Measurements from ENCODE around the gene CLIC1. TPM values are rescaled to one million over a fixed set of nuclear protein-coding genes. Genes with fewer than 3 reads are reported as not detected.

The CLIC1 gene
- total and polyA plus RNA-seq, 10 donors: 296 to 447 (median 347) TPM

GRCh38 chr6:31775184-31775583, 38.9 kb upstream of the CLIC1 start:
- H3K36me3 ChIP-seq: peaks cover 0 to 27% (median 21%) of the 10 kb centered on the region in 6 donors
- H3K4me3 ChIP-seq: no peak overlapping the region
- no peak overlapping the region for H3K27ac ChIP-seq
- no peaks in the 10 kb centered on the region for H3K27me3 ChIP-seq (replicated peaks in 1 of 7)
- 79 to 91% (median 87%) methylated on average over 3 to 4 of the region's 4 CpGs for WGBS, 5 donors
- no peak for TF ChIP-seq CTCF (IDR thresholded peaks at IDR 0.05 in 8 of 11, conservative IDR thresholded peaks at IDR 0.05 in 3 of 11)
- TF ChIP-seq POLR2A (IDR thresholded peaks at IDR 0.05): no peak
- no peak for TF ChIP-seq POLR2AphosphoS5 (IDR thresholded peaks at IDR 0.05)
- peaks cover 9 to 58% (median 30%) of the 10 kb centered on the region in 6 donors for H3K4me1 ChIP-seq
- H3K9me3 ChIP-seq: no peaks in the 10 kb centered on the region
- intact Hi-C loops (cut with DNase I; ENCODE audit: low total_unique reads): no loop called here
- DNase-seq: no peak

GRCh38 chr6:31771992-31772358, 35.6 kb upstream of the CLIC1 start:
- Histone ChIP-seq H3K4me1 (peaks cover 6 to 75% (median 37%) of the 10 kb centered on the region in 6 donors), H3K27me3 (replicated peaks in 1 of 7) (no peaks in the 10 kb centered on the region), H3K36me3 (no peaks in the 10 kb centered on the region), H3K4me3 (no peak overlapping the region), H3K9me3 (no peaks in the 10 kb centered on the region), H3K27ac (peak overlapping the region in 1 of 8 donors; percentile 8)
- no peak for TF ChIP-seq POLR2AphosphoS5 (IDR thresholded peaks at IDR 0.05)
- no peak for TF ChIP-seq POLR2A (IDR thresholded peaks at IDR 0.05)
- TF ChIP-seq CTCF (IDR thresholded peaks at IDR 0.05 in 8 of 11, conservative IDR thresholded peaks at IDR 0.05 in 3 of 11): no peak
- 70 to 81% (median 79%) methylated on average over 4 of the region's 4 CpGs for WGBS, 5 donors
- peak; percentile 46 for DNase-seq
- intact Hi-C loops (cut with DNase I; ENCODE audit: low total_unique reads): no loop called here

GRCh38 chr6:31770860-31771259, 34.5 kb upstream of the CLIC1 start:
- DNase-seq: no peak
- no peak overlapping the region for H3K4me3 ChIP-seq
- intact Hi-C loops (cut with DNase I; ENCODE audit: low total_unique reads): no loop called here
- no peaks in the 10 kb centered on the region for H3K27me3 ChIP-seq (replicated peaks in 1 of 7)
- no peaks in the 10 kb centered on the region for H3K9me3 ChIP-seq
- peaks cover 0 to 64% (median 33%) of the 10 kb centered on the region in 6 donors for H3K4me1 ChIP-seq
- 83 to 87% (median 85%) methylated on average over 2 of the region's 2 CpGs for WGBS, 5 donors
- no peak overlapping the region for H3K27ac ChIP-seq
- H3K36me3 ChIP-seq: no peaks in the 10 kb centered on the region
- no peak for TF ChIP-seq POLR2AphosphoS5 (IDR thresholded peaks at IDR 0.05)
- no peak for TF ChIP-seq POLR2A (IDR thresholded peaks at IDR 0.05)
- TF ChIP-seq CTCF (IDR thresholded peaks at IDR 0.05 in 8 of 11, conservative IDR thresholded peaks at IDR 0.05 in 3 of 11): no peak

GRCh38 chr6:31769684-31770371, 33.5 kb upstream of the CLIC1 start:
- intact Hi-C loops (cut with DNase I; ENCODE audit: low total_unique reads): no loop called here
- H3K27me3 ChIP-seq (replicated peaks in 1 of 7): no peaks in the 10 kb centered on the region
- H3K4me1 ChIP-seq: peaks cover 0 to 57% (median 33%) of the 10 kb centered on the region in 6 donors
- TF ChIP-seq CTCF (IDR thresholded peaks at IDR 0.05 in 8 of 11, conservative IDR thresholded peaks at IDR 0.05 in 3 of 11): peak; percentile 66 to 96 (median 86)
- TF ChIP-seq POLR2A (IDR thresholded peaks at IDR 0.05): no peak
- peak; percentile 17 to 68 (median 55) for TF ChIP-seq POLR2AphosphoS5 (IDR thresholded peaks at IDR 0.05)
- no peak overlapping the region for H3K4me3 ChIP-seq
- H3K9me3 ChIP-seq: no peaks in the 10 kb centered on the region
- H3K36me3 ChIP-seq: no peaks in the 10 kb centered on the region
- peak overlapping the region in 3 of 8 donors; percentile 26 to 66 (median 51) for H3K27ac ChIP-seq
- 57 to 67% (median 61%) methylated on average over 12 of the region's 12 CpGs for WGBS, 5 donors
- DNase-seq: peak; percentile 96
